ENCODE results near the gene CNKSR3. TPM values are rescaled to one million over a fixed set of nuclear protein-coding genes. Genes with fewer than 3 reads are reported as not detected.

The CNKSR3 gene
- total and polyA plus RNA-seq, 2 experiments from 2014 or later, result 1.9 to 5.7 TPM

DNA sequence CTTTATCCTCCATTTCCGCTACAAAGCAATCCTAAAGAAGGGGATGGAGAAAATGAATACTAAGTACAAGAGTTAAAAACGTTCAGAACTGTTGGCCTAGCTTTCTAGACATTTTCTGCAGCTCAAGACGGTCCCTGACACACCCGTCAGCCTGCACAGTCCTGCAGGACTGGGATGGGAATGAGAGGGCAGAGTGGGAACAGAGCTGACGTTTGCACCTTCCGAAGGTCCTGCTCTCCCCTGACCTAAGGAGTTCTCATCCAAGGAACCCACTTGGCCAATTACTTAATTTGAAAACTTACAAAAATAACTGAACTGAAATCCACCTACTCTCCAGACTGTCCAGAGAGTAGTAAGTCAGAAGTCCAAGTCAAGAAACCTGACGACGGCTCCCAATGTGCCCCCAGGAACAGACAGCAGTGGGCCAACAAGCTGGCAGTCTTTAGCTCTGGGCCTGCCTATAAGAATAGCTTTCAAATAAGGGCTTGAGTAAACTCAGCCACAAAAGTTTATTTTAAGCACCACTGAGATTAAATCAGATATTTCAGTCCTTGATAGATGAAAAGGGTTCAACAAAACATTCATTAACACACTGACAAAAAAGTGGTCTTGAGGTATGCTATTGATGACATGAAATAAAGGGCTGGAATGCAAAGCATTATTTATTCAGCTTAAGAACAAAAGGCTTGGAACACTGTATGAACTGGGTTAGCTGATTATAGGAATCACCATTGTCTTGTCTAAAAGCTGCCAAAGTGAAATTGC is 76.8 kb downstream of the CNKSR3 start:
- no peak overlapping the region for H3K27ac ChIP-seq (ENCODE audit: low read depth)

DNA sequence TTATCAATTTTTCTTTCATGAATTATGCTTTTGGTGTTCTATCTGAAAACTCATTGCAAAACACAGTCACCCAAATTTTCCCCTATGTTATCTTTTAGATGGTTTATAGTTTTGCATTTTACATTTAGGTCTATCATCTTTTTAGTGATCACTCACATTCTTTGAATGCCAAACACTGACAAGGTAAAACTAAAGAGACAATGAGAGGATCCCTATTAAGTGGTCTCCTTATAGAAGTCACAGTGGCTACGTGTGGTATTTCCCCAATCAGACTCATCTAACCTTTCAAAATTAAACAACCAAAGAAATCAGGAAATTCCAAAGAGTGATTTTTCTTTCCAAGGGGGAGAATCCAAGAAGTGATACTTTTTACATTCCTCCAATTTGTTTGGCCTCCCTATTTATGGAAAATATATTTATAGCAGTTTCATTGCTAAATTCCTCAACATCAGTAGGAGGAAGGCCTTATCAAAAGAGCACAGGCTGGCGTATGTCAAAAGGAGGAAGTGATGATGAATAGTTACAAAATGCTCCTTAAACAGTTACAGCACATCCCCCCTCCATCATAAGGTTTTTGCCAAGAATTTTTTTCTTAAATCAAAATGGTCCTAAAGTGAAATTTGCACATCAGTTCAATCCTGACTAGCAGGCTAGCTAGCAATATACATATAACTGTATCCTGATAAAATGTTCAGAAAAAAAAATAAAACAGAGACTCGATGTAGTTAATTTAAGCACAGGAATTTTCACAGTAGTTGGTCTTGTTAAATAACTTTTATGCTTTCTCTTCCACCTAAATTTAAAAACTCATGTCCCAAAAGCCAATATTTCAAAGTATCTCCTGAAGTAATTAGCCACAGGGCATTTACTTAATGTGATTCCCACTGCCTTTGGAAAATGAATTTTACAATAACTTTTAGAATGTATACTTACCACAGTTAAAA is 77.7 kb downstream of the CNKSR3 start:
- Histone ChIP-seq H3K4me1 (ENCODE audit: insufficient read depth) (peaks cover 10% of the 10 kb centered on the region; the same call in 1 of the 2 replicates), H2AFZ (no peak overlapping the region), H3K36me3 (ENCODE audit: insufficient read depth) (no peaks in the 10 kb centered on the region), H3F3A (replicated peaks; ENCODE audit: low read depth) (no peaks in the 10 kb centered on the region), H3K27ac (ENCODE audit: low read depth) (no peak overlapping the region), H3K27me3 (ENCODE audit: insufficient read depth) (no peaks in the 10 kb centered on the region), H3K4me2 (0 out of 2 replicates have a peak overlapping the region, but pooled peaks have one; percentile 1), H3K79me2 (replicated peaks; ENCODE audit: insufficient read depth) (no peaks in the 10 kb centered on the region), H3K4me3 (no peak overlapping the region), H3K9me2 (ENCODE audit: insufficient read depth) (no peaks in the 10 kb centered on the region), H4K20me1 (replicated peaks; ENCODE audit: insufficient read depth) (no peaks in the 10 kb centered on the region)
- Mint-ChIP-seq H3K27ac (no peak overlapping the region), H3K9me3 (peaks cover 10% of the 10 kb centered on the region), H3K4me3 (no peak overlapping the region), H3K4me1 (peaks cover 13% of the 10 kb centered on the region), H3K27me3 (ENCODE audit: insufficient read depth, low read depth, poor library complexity) (no peaks in the 10 kb centered on the region), H3K36me3 (ENCODE audit: low read depth) (peaks cover 30% of the 10 kb centered on the region)
- DNase-seq (ENCODE audit: low spot score), result no peak
- TF ChIP-seq JUNB (IDR thresholded peaks at IDR 0.05; ENCODE audit: unreplicated experiment), result no peak
- TF ChIP-seq, protein P1, sequence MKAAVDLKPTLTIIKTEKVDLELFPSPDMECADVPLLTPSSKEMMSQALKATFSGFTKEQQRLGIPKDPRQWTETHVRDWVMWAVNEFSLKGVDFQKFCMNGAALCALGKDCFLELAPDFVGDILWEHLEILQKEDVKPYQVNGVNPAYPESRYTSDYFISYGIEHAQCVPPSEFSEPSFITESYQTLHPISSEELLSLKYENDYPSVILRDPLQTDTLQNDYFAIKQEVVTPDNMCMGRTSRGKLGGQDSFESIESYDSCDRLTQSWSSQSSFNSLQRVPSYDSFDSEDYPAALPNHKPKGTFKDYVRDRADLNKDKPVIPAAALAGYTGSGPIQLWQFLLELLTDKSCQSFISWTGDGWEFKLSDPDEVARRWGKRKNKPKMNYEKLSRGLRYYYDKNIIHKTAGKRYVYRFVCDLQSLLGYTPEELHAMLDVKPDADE (IDR thresholded peaks at IDR 0.05), result no peak
- no peak for TF ChIP-seq POLR2AphosphoS5 (IDR thresholded peaks at IDR 0.05; ENCODE audit: low read depth)
- TF ChIP-seq STAT1 (IDR thresholded peaks at IDR 0.05; ENCODE audit: unreplicated experiment), result no peak
- no peak for ATAC-seq

More for the DNA sequence above, 76.8 kb downstream of the CNKSR3 start:
- Histone ChIP-seq H3F3A (replicated peaks; ENCODE audit: low read depth) (no peaks in the 10 kb centered on the region), H4K20me1 (replicated peaks; ENCODE audit: insufficient read depth) (no peaks in the 10 kb centered on the region), H3K27me3 (ENCODE audit: insufficient read depth) (no peaks in the 10 kb centered on the region), H3K4me3 (no peak overlapping the region), H3K4me2 (0 out of 2 replicates have a peak overlapping the region, but pooled peaks have one; percentile 1), H2AFZ (no peak overlapping the region), H3K4me1 (ENCODE audit: insufficient read depth) (peaks cover 10% of the 10 kb centered on the region; the same call in 1 of the 2 replicates), H3K79me2 (replicated peaks; ENCODE audit: insufficient read depth) (no peaks in the 10 kb centered on the region), H3K9me2 (ENCODE audit: insufficient read depth) (no peaks in the 10 kb centered on the region), H3K36me3 (ENCODE audit: insufficient read depth) (no peaks in the 10 kb centered on the region)
- Mint-ChIP-seq H3K27me3 (ENCODE audit: insufficient read depth, low read depth, poor library complexity) (no peaks in the 10 kb centered on the region), H3K4me3 (no peak overlapping the region), H3K27ac (peak overlapping the region; percentile 43; the same call in 1 of the 2 replicates), H3K36me3 (ENCODE audit: low read depth) (peaks cover 30% of the 10 kb centered on the region), H3K9me3 (peaks cover 10% of the 10 kb centered on the region), H3K4me1 (peaks cover 13% of the 10 kb centered on the region)
- peak; percentile 74 for ATAC-seq
- TF ChIP-seq EZH2phosphoT487 (IDR thresholded peaks at IDR 0.05; ENCODE audit: unreplicated experiment) (no peak), NANOG (IDR thresholded peaks at IDR 0.05; ENCODE audit: borderline replicate concordance) (0 out of 2 replicates have a peak, but pooled peaks have one; percentile 18)
- TF ChIP-seq, protein P2, sequence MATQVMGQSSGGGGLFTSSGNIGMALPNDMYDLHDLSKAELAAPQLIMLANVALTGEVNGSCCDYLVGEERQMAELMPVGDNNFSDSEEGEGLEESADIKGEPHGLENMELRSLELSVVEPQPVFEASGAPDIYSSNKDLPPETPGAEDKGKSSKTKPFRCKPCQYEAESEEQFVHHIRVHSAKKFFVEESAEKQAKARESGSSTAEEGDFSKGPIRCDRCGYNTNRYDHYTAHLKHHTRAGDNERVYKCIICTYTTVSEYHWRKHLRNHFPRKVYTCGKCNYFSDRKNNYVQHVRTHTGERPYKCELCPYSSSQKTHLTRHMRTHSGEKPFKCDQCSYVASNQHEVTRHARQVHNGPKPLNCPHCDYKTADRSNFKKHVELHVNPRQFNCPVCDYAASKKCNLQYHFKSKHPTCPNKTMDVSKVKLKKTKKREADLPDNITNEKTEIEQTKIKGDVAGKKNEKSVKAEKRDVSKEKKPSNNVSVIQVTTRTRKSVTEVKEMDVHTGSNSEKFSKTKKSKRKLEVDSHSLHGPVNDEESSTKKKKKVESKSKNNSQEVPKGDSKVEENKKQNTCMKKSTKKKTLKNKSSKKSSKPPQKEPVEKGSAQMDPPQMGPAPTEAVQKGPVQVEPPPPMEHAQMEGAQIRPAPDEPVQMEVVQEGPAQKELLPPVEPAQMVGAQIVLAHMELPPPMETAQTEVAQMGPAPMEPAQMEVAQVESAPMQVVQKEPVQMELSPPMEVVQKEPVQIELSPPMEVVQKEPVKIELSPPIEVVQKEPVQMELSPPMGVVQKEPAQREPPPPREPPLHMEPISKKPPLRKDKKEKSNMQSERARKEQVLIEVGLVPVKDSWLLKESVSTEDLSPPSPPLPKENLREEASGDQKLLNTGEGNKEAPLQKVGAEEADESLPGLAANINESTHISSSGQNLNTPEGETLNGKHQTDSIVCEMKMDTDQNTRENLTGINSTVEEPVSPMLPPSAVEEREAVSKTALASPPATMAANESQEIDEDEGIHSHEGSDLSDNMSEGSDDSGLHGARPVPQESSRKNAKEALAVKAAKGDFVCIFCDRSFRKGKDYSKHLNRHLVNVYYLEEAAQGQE (IDR thresholded peaks at IDR 0.05; ENCODE audit: unreplicated experiment), result no peak
- DNase-seq (ENCODE audit: low spot score), result peak; percentile 36

Data from GM23338 (cell line).